Right lobe of liver (tissue), 6 donors: Measurements from ENCODE around the gene PLCL1. TPM values are rescaled to one million over a fixed set of nuclear protein-coding genes. Genes with fewer than 3 reads are reported as not detected.

ENCODE experiments used
- ATAC-seq, 4 donors: fragments of 200-7000 bp; cut with Tn5 transposase; one replicate each; pipeline ENCODE4 v1.9.1; 2020; ENCODE audit warnings: mild to moderate bottlenecking in 4 of 4, moderate library complexity in 4 of 4
- DNase-seq, 3 donors: peaks; one replicate each; pipeline ENCODE4 v3.0.0-alpha.2; 2020
- H3K27ac ChIP-seq, 3 donors: fragments of 200-600 bp; one replicate each; pipeline ENCODE4 v1.8.0; 2022
- H3K27me3 ChIP-seq, 2 donors: fragments of 200-600 bp; one replicate each; pipeline ENCODE4 v1.8.0; 2022
- H3K36me3 ChIP-seq, 4 donors: fragments of 200-600 bp; sonication (generic) in 1 of 4; one replicate each; pipeline versions ENCODE4 v1.5.1 to v1.8.0; 2017 to 2022; ENCODE audit warnings: control low read depth in 1 of 4
- H3K4me1 ChIP-seq, 4 donors: fragments of 200-600 bp; sonication (generic) in 1 of 4; one replicate each; pipeline versions ENCODE4 v1.5.1 to v1.8.0; 2017 to 2022; ENCODE audit warnings: control low read depth in 1 of 4
- H3K4me3 ChIP-seq, 3 donors: fragments of 200-600 bp; one replicate each; pipeline ENCODE4 v1.8.0; 2022
- H3K9me3 ChIP-seq, 4 donors: fragments of 200-600 bp; sonication (generic) in 1 of 4; one replicate each; pipeline versions ENCODE4 v1.5.1 to v1.8.0; 2017 to 2022; ENCODE audit warnings: control low read depth in 1 of 4
- CTCF ChIP-seq, 4 donors: fragments of 200-600 bp in 3 of 4; fragments of 450-650 bp in 1 of 4; IDR thresholded peaks; one replicate each; pipeline versions ENCODE4 v1.5.1 to v1.8.0; 2016 to 2022; ENCODE audit warnings: antibody characterized with exemption in 4 of 4, mild to moderate bottlenecking in 2 of 4
- POLR2A ChIP-seq: fragments of 450-650 bp; IDR thresholded peaks from one replicate; pipeline ENCODE4 v1.6.1; 2017; ENCODE audit warnings: antibody characterized with exemption, mild to moderate bottlenecking
- WGBS: methylation state at CpG from one replicate; pipeline ENCODE4 v1.1.6; 2018; ENCODE audit warnings: low coverage, low lambda C conversion rate; ENCODE audit not compliant: insufficient coverage; ENCODE audit errors: missing lambda C conversion rate; 5-methylcytosine and 5-hydroxymethylcytosine counted together
- intact Hi-C, 2 donors: fragments of 100-400 bp; cut with DNase I; formaldehyde crosslinking; loops; one replicate each; pipeline versions ENCODE4 v1.11.2 to v1.14.1; 2022
- total RNA-seq, 6 experiments: library from RNA; depleted of rRNA in 2 of 6; stranded (reverse); fragments of >200 nt in 2 of 6; fragmentation: NEBNext Ultra II Directional in 3 of 6; extraction: Animal tissue kit (Norgen Biotek cat#: 25700) in 3 of 6; gene quantifications; one replicate each; pipeline versions ENCODE4 v1.1.0 to v1.2.4, GENCODE V29; 2016 to 2023
- donor health status: DM: no; HTN: yes; CAD: no.
- donor health status: DM: no; HTN: no; CAD: no.
- donor health status: DM: no; HTN: no; CAD: no.
- donor health status: DM: no; HTN: yes; CAD: no.
- donor health status: DM: no; HTN: yes; CAD: no.

PLCL1 gene
- total RNA-seq, 6 experiments from 2014 or later = 0.12 to 0.37 (median 0.24) TPM

GRCh38 chr2:198045227-198045626 lies 240.8 kb downstream of the PLCL1 start:
- intact Hi-C loops = no loop called here
- Histone ChIP-seq H3K27ac (no peak overlapping the region), H3K27me3 (no peaks in the 10 kb centered on the region), H3K9me3 (no peaks in the 10 kb centered on the region), H3K4me3 (no peak overlapping the region), H3K36me3 (no peaks in the 10 kb centered on the region), H3K4me1 (no peaks in the 10 kb centered on the region)
- DNase-seq (no peak), ATAC-seq (no peak)
- TF ChIP-seq CTCF (IDR thresholded peaks at IDR 0.05) (no peak), POLR2A (no peak)

GRCh38 chr2:198052741-198053140 lies 248.3 kb downstream of the PLCL1 start:
- intact Hi-C loops = no loop called here
- Histone ChIP-seq H3K4me1 (no peaks in the 10 kb centered on the region), H3K4me3 (no peak overlapping the region), H3K36me3 (no peaks in the 10 kb centered on the region), H3K9me3 (no peaks in the 10 kb centered on the region), H3K27me3 (no peaks in the 10 kb centered on the region), H3K27ac (no peak overlapping the region)
- WGBS = 34% methylated on average over 2 of the region's 2 CpGs
- DNase-seq = no peak
- TF ChIP-seq CTCF (IDR thresholded peaks at IDR 0.05) = no peak
- no peak for TF ChIP-seq POLR2A
- ATAC-seq = no peak

- H3K4me3 ChIP-seq = no peak overlapping the region
- no peaks in the 10 kb centered on the region for H3K36me3 ChIP-seq
- TF ChIP-seq CTCF (IDR thresholded peaks at IDR 0.05) (no peak), POLR2A (no peak)
- H3K9me3 ChIP-seq = no peaks in the 10 kb centered on the region
- no peaks in the 10 kb centered on the region for H3K4me1 ChIP-seq
- ATAC-seq (no peak), DNase-seq (no peak)
- no peaks in the 10 kb centered on the region for H3K27me3 ChIP-seq
- no peak overlapping the region for H3K27ac ChIP-seq
- intact Hi-C loops = no loop called here
- 83% methylated on average over 1 of the region's 1 CpG for WGBS
Measured at GRCh38 chr2:198053148-198053547, 248.8 kb downstream of the PLCL1 start.

- ATAC-seq (no peak), DNase-seq (no peak)
- TF ChIP-seq POLR2A (no peak), CTCF (IDR thresholded peaks at IDR 0.05) (no peak)
- Histone ChIP-seq H3K36me3 (no peaks in the 10 kb centered on the region), H3K9me3 (no peaks in the 10 kb centered on the region), H3K27me3 (no peaks in the 10 kb centered on the region), H3K27ac (no peak overlapping the region), H3K4me3 (no peak overlapping the region), H3K4me1 (no peaks in the 10 kb centered on the region)
- intact Hi-C loops = no loop called here
- WGBS = 77% methylated on average over 1 of the region's 1 CpG
Measured at GRCh38 chr2:198053776-198054175, 249.4 kb downstream of the PLCL1 start.

GRCh38 chr2:198054299-198054698 lies 249.9 kb downstream of the PLCL1 start:
- H3K27ac ChIP-seq = no peak overlapping the region
- no peaks in the 10 kb centered on the region for H3K4me1 ChIP-seq
- DNase-seq (no peak), ATAC-seq (peak in 2 of 4 donors; percentile 25)
- H3K9me3 ChIP-seq = no peaks in the 10 kb centered on the region
- H3K36me3 ChIP-seq = no peaks in the 10 kb centered on the region
- H3K4me3 ChIP-seq = no peak overlapping the region
- intact Hi-C loops = no loop called here
- 0% methylated on average over 1 of the region's 1 CpG for WGBS
- TF ChIP-seq POLR2A (no peak), CTCF (IDR thresholded peaks at IDR 0.05) (peak in 3 of 4 donors; percentile 5 to 23 (median 13))
- no peaks in the 10 kb centered on the region for H3K27me3 ChIP-seq
